Kidney (tissue), 14 donors: ENCODE measurements around the gene AJM1. TPM values are rescaled to one million over a fixed set of nuclear protein-coding genes. Genes with fewer than 3 reads are reported as not detected.
A peak's percentile ranks its signal among the peaks of the same experiment; 100 is the strongest.
"Not testable (repeated sequence)": the region's sequence is repeated elsewhere in the genome, so short reads cannot be mapped to it uniquely, and the experiment has no call there.

Experiments
- DNase-seq, 5 donors: peaks; one replicate each; pipeline ENCODE4 v3.0.0-alpha.2; 2013 to 2020
- FAIRE-seq: peaks from 2 replicates; lab custom pipeline; 2012; peaks lifted over from hg19 to GRCh38; lab: Jason Lieb, UNC
- H3K27ac ChIP-seq, 2 donors: one replicate each; pipeline ENCODE4 v1.7.0; 2013; ENCODE audit warnings: low read depth in 2 of 2, low read length in 2 of 2, inconsistent platforms in 1 of 2
- H3K27me3 ChIP-seq: one replicate; pipeline ENCODE4 v1.7.1; 2013; ENCODE audit warnings: low read length, inconsistent platforms; ENCODE audit not compliant: control insufficient read depth, insufficient read depth
- H3K36me3 ChIP-seq, 3 donors: one replicate each; pipeline versions ENCODE4 v1.7.0 to v1.7.1; 2013; ENCODE audit warnings: low read length in 3 of 3, control low read depth in 1 of 3, inconsistent platforms in 1 of 3; ENCODE audit not compliant: insufficient read depth in 3 of 3, control insufficient read depth in 2 of 3
- H3K4me1 ChIP-seq, 3 donors: one replicate each; pipeline versions ENCODE4 v1.7.0 to v1.7.1; 2013; ENCODE audit warnings: low read length in 3 of 3, inconsistent platforms in 1 of 3, low read depth in 1 of 3; ENCODE audit not compliant: control insufficient read depth in 2 of 3, insufficient read depth in 2 of 3
- H3K4me3 ChIP-seq, 3 donors: one replicate each; pipeline versions ENCODE4 v1.7.0 to v1.8.1; 2013; ENCODE audit warnings: low read length in 3 of 3, control low read depth in 1 of 3, inconsistent platforms in 1 of 3
- H3K9ac ChIP-seq, 3 donors: one replicate each; pipeline versions ENCODE4 v1.7.0 to v1.7.1; 2013; ENCODE audit warnings: low read length in 3 of 3, control low read depth in 1 of 3, inconsistent platforms in 1 of 3
- H3K9me3 ChIP-seq, 3 donors: one replicate each; pipeline versions ENCODE4 v1.7.0 to v1.7.1; 2013; ENCODE audit warnings: low read length in 3 of 3, control low read depth in 1 of 3, inconsistent platforms in 1 of 3; ENCODE audit not compliant: control insufficient read depth in 2 of 3, insufficient read depth in 1 of 3
- CTCF ChIP-seq: IDR thresholded peaks from 3 replicates; pipeline ENCODE4 v1.5.1; 2012; ENCODE audit warnings: mild to moderate bottlenecking, moderate library complexity, borderline replicate concordance; ENCODE audit not compliant: insufficient read depth; ENCODE audit errors: extremely low read depth
- intact Hi-C: fragments of 100-400 bp; cut with DNase I; formaldehyde crosslinking; loops from one replicate; pipeline ENCODE4 v1.11.1; 2022
- polyA plus RNA-seq: library from polyadenylated mRNA; stranded (reverse); fragments of 350-450 nt; fragmentation: Illumina TruSeq; extraction: RNeasy Lipid Tissue Mini Kit (QIAGEN cat#74804); gene quantifications from one replicate; pipeline ENCODE4 v1.2.3, GENCODE V29; 2014; ENCODE audit warnings: low read depth, low replicate concordance; ENCODE audit not compliant: insufficient read depth
- total RNA-seq: library from RNA; stranded (reverse); fragmentation: NEBNext Ultra II Directional; extraction: Animal tissue kit (Norgen Biotek cat#: 25700); gene quantifications from one replicate; pipeline ENCODE4 v1.2.1, GENCODE V29; 2021
- donor health status: control.
- donor health status: control.
- donor health status: control.
- donor health status: control.
- donor health status: control.
- donor health status: DM: yes; HTN: yes; CAD: no.
- donor health status: Normal renal cell carcinoma (clear cell type).

Gene AJM1
- total and polyA plus RNA-seq, 2 donors from 2014 or later = 2.5 to 5.3 TPM

DNA sequence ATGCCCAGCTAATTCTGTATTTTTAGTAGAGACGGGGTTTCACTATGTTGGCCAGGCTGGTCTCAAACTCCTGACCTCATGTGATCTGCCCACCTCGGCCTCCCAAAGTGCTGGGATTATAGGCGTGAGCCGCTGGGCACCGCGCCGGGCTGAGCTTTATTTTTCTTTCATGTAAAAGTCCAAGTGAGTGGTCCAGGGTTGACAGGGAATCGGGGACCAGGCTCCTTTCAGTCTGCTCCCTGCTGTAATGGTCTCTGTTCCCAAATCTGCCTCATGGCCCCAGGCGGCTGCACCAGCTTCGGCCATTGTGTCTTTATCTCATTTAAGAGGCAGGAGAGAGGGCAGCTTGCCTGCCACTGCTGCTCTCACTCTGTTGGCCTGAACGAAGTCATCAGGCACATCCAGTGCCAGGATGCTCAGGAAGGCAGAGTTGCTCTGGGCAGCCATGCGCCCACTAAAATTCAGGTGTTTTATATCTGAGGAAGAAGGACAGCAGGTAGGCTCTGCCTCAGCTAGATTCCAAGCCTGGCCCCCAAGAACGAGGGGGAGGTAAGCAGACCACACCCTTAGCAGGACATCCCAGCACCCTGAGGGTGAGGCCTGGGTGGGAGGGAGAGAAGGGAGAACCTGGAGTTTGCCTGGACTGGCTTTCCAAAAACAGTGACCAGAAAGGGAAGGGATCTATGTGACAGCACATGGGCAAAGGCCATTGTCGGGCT is 47.8 kb upstream of the AJM1 start:
- FAIRE-seq (no peak), DNase-seq (peak in 1 of 5 donors; percentile 68)
- no peak overlapping the region for H3K9ac ChIP-seq
- H3K9me3 ChIP-seq = no peaks in the 10 kb centered on the region
- no peak overlapping the region for H3K27ac ChIP-seq
- peaks cover 6 to 26% (median 6%) of the 10 kb centered on the region in 3 donors for H3K4me1 ChIP-seq
- intact Hi-C loops = loop anchor here (10.0 kb wide), 1 partner anchor 150 kb away; the partner anchor contains the start of genes C8G and FBXW5
- peaks cover 0 to 3% (median 3%) of the 10 kb centered on the region in 3 donors for H3K36me3 ChIP-seq
- no peak overlapping the region for H3K4me3 ChIP-seq
- no peaks in the 10 kb centered on the region for H3K27me3 ChIP-seq
- TF ChIP-seq CTCF = no peak

DNA sequence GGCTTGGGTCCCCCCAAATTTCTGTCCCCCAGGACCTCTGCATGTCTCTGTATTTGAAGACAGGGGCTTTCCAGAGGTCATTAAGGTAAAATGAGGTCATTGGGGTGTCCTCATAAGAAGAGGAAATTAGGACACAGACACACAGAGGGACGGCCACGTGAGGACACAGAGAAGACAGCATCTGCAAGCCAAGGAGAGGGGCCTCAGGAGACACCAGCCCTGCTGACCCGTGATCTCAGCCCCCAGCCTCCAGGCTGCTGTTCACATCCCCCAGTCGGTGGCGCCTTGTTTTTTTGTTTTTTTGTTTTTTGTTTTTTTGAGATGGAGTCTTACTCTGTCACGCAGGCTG is 47.3 kb upstream of the AJM1 start:
- H3K36me3 ChIP-seq = peaks cover 0 to 3% (median 3%) of the 10 kb centered on the region in 3 donors
- FAIRE-seq (no peak), DNase-seq (peak in 1 of 5 donors; percentile 22)
- H3K4me1 ChIP-seq = peaks cover 6 to 28% (median 6%) of the 10 kb centered on the region in 3 donors
- intact Hi-C loops = loop anchor here (10.0 kb wide), 1 partner anchor 150 kb away; the partner anchor contains the start of genes C8G and FBXW5
- TF ChIP-seq CTCF = no peak
- no peaks in the 10 kb centered on the region for H3K9me3 ChIP-seq
- H3K27me3 ChIP-seq = no peaks in the 10 kb centered on the region
- no peak overlapping the region for H3K9ac ChIP-seq
- H3K27ac ChIP-seq = no peak overlapping the region
- H3K4me3 ChIP-seq = no peak overlapping the region

- no peak for TF ChIP-seq CTCF
- H3K4me3 ChIP-seq = peak within 1 kb of the TSS in 1 of 3 donors; percentile 11
- no peak within 1 kb of the TSS for H3K9ac ChIP-seq
- H3K27me3 ChIP-seq = no peaks in the 10 kb centered on the region
- H3K9me3 ChIP-seq = no peaks in the 10 kb centered on the region
- no peak within 1 kb of the TSS for H3K27ac ChIP-seq
- intact Hi-C loops = loop anchor here (10.0 kb wide), 1 partner anchor 148 kb away; the partner anchor contains the start of genes C8G and FBXW5
- H3K36me3 ChIP-seq = peaks cover 0 to 3% (median 3%) of the 10 kb centered on the region in 3 donors
- H3K4me1 ChIP-seq = peaks cover 0 to 31% (median 3%) of the 10 kb centered on the region in 3 donors
- no peak for DNase-seq
- no peak for FAIRE-seq
Observed at GRCh38 chr9:136796238-136796774, 46.0 kb upstream of the AJM1 start, which contains the start of gene CCDC183. Gene CCDC183 (plus strand): TSS chr9:136796338. CDS start chr9:136796398, 60 bp downstream.

DNA sequence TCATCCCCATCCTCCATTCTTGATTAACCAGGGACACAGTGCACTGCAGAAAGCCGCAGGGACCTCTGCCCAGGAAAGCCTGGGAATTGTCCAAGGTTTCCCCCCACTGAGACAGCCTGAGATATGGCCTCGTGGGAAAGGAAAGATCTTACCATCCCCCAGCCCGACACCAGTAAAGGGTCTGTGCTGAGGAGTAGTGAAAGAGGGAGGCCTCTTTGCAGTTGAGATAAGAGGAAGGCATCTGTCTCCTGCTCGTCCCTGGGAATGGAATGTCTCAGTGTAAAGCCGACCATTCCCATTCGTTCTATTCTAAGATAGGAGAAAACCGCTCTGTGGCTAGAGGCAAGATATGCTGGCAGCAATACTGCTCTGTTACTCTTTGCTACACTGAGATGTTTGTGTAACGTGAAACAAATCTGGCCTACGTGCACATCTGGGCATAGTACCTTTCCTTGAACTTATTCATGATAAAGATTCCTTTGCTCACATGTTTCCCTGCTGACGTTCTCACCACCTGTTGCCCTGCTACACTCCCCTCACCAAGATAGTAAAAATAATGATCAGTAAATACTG is 45.4 kb upstream of the AJM1 start:
- peaks cover 0 to 28% (median 3%) of the 10 kb centered on the region in 3 donors for H3K4me1 ChIP-seq
- not testable (repeated sequence) for H3K27me3 ChIP-seq, H3K36me3 ChIP-seq, H3K27ac ChIP-seq, FAIRE-seq, H3K9ac ChIP-seq, H3K9me3 ChIP-seq
- intact Hi-C loops = loop anchor here (10.0 kb wide), 1 partner anchor 148 kb away; the partner anchor contains the start of genes C8G and FBXW5
- DNase-seq = peak in 2 of 5 donors; percentile 22 to 36
- H3K4me3 ChIP-seq = peak overlapping the region in 1 of 3 donors; percentile 11
